Astrocyte (in vitro differentiated cells and primary cell): ENCODE measurements around the gene KRI1. TPM values are rescaled to one million over a fixed set of nuclear protein-coding genes. Genes with fewer than 3 reads are reported as not detected.
A peak's percentile ranks its signal among the peaks of the same experiment; 100 is the strongest.

Experiments used
- DNase-seq: peaks from one replicate; pipeline ENCODE4 v3.0.0-alpha.2; 2010; ENCODE audit warnings: low read depth
- FAIRE-seq: peaks from 2 replicates; lab custom pipeline; 2011; peaks lifted over from hg19 to GRCh38; lab: Jason Lieb, UNC
- H2AFZ ChIP-seq: 2 replicates; pipeline ENCODE4 v1.6.0; 2012; ENCODE audit warnings: low read depth, low read length, inconsistent platforms
- H3K27ac ChIP-seq: 2 replicates; pipeline ENCODE4 v1.5.1; 2011; ENCODE audit warnings: low read depth, low read length, inconsistent platforms
- H3K27me3 ChIP-seq: 2 replicates; pipeline ENCODE4 v1.6.0; 2011; ENCODE audit warnings: low read length, inconsistent platforms; ENCODE audit not compliant: insufficient read depth
- H3K36me3 ChIP-seq: 2 replicates; pipeline ENCODE4 v1.5.1; 2011; ENCODE audit warnings: low read length, inconsistent platforms; ENCODE audit not compliant: insufficient read depth
- H3K4me1 ChIP-seq: 2 replicates; pipeline ENCODE4 v1.5.1; 2011; ENCODE audit warnings: low read length, inconsistent platforms; ENCODE audit not compliant: insufficient read depth
- H3K4me2 ChIP-seq: 2 replicates; pipeline ENCODE4 v1.6.0; 2012; ENCODE audit warnings: low read length, inconsistent platforms
- H3K4me3 ChIP-seq: 2 replicates; pipeline ENCODE4 v1.5.1; 2011; ENCODE audit warnings: low read depth, mild to moderate bottlenecking, low read length, inconsistent platforms; ENCODE audit not compliant: insufficient read depth
- H3K79me2 ChIP-seq: 2 replicates; pipeline ENCODE4 v1.6.0; 2012; ENCODE audit warnings: mild to moderate bottlenecking, low read length, inconsistent platforms; ENCODE audit not compliant: insufficient read depth
- H3K9ac ChIP-seq: 2 replicates; pipeline ENCODE4 v1.6.0; 2012; ENCODE audit warnings: mild to moderate bottlenecking, low read length, inconsistent platforms
- H3K9me3 ChIP-seq: 2 replicates; pipeline ENCODE4 v1.5.1; 2012; ENCODE audit warnings: low read depth, mild to moderate bottlenecking, low read length, inconsistent platforms; ENCODE audit not compliant: insufficient read depth
- H4K20me1 ChIP-seq: 2 replicates; pipeline ENCODE4 v1.6.0; 2012; ENCODE audit warnings: low read length, inconsistent platforms; ENCODE audit not compliant: insufficient read depth
- H3K27ac Mint-ChIP-seq: one replicate; pipeline ENCODE4 v1.8.0; 2021; ENCODE audit warnings: mild to moderate bottlenecking, mixed read lengths; ENCODE audit not compliant: unreplicated experiment
- H3K27me3 Mint-ChIP-seq: one replicate; pipeline ENCODE4 v1.8.0; 2021; ENCODE audit warnings: low read depth, mixed read lengths; ENCODE audit not compliant: unreplicated experiment
- H3K36me3 Mint-ChIP-seq: one replicate; pipeline ENCODE4 v1.8.0; 2021; ENCODE audit warnings: low read depth, mixed read lengths; ENCODE audit not compliant: unreplicated experiment
- H3K4me1 Mint-ChIP-seq: one replicate; pipeline ENCODE4 v1.8.0; 2021; ENCODE audit warnings: low read depth, mixed read lengths; ENCODE audit not compliant: unreplicated experiment
- H3K4me3 Mint-ChIP-seq: one replicate; pipeline ENCODE4 v1.8.0; 2021; ENCODE audit warnings: mild to moderate bottlenecking, moderate library complexity, mixed read lengths; ENCODE audit not compliant: unreplicated experiment
- H3K9me3 Mint-ChIP-seq: one replicate; pipeline ENCODE4 v1.8.0; 2021; ENCODE audit warnings: mild to moderate bottlenecking, mixed read lengths; ENCODE audit not compliant: unreplicated experiment
- EZH2 ChIP-seq: IDR thresholded peaks from 2 replicates; pipeline ENCODE4 v1.6.1; 2012; ENCODE audit warnings: mild to moderate bottlenecking, low read length, inconsistent platforms; ENCODE audit not compliant: insufficient read depth
- total RNA-seq: library from RNA; stranded (reverse); gene quantifications from 2 replicates; pipeline ENCODE4 v1.2.1, GENCODE V29; 2021
- TF ChIP-seq, protein P1 (sequence below): IDR thresholded peaks from 2 replicates; pipeline ENCODE4 v1.5.1; 2011; ENCODE audit warnings: low read depth, mild to moderate bottlenecking, inconsistent platforms, low read length, moderate library complexity; ENCODE audit not compliant: insufficient read depth

KRI1 gene
- total RNA-seq, 1 donor from 2014 or later = 14.1 TPM

DNA sequence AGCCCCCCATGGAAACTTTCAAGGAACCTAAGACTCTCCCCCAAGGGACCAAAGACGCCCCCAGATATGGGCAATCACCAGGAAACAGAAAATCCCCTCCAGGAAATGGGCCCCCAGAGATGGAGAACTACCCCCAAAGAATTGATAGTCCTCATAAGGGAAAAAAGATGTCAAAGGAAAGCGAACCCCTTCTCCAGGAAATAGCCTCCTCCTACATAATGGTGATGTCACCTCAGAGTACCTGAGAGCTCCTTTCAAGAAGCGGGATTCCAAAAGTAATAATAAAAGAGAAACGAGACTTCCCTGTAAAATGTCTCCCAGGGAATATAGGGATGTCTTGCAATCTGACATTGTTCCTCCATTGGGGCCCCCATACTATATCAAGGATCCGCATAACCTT lies 1.8 kb upstream of the KRI1 start:
- Mint-ChIP-seq H3K4me3 (peak overlapping the region; percentile 88), H3K9me3 (no peaks in the 10 kb centered on the region), H3K4me1 (peaks cover 9% of the 10 kb centered on the region), H3K36me3 (no peaks in the 10 kb centered on the region), H3K27ac (peak overlapping the region; percentile 34), H3K27me3 (no peaks in the 10 kb centered on the region)
- peaks cover 24% of the 10 kb centered on the region for H3K79me2 ChIP-seq
- no peaks in the 10 kb centered on the region for H3K9me3 ChIP-seq
- H3K4me2 ChIP-seq = peak overlapping the region; percentile 98
- H2AFZ ChIP-seq = no peak overlapping the region
- peak overlapping the region; percentile 72 for H3K9ac ChIP-seq
- peaks cover 25% of the 10 kb centered on the region for H3K4me1 ChIP-seq
- peaks cover 11% of the 10 kb centered on the region for H4K20me1 ChIP-seq
- no peaks in the 10 kb centered on the region for H3K27me3 ChIP-seq
- no peak overlapping the region for H3K27ac ChIP-seq
- no peaks in the 10 kb centered on the region for H3K36me3 ChIP-seq
- H3K4me3 ChIP-seq = peak overlapping the region; percentile 73
- TF ChIP-seq, protein P1, sequence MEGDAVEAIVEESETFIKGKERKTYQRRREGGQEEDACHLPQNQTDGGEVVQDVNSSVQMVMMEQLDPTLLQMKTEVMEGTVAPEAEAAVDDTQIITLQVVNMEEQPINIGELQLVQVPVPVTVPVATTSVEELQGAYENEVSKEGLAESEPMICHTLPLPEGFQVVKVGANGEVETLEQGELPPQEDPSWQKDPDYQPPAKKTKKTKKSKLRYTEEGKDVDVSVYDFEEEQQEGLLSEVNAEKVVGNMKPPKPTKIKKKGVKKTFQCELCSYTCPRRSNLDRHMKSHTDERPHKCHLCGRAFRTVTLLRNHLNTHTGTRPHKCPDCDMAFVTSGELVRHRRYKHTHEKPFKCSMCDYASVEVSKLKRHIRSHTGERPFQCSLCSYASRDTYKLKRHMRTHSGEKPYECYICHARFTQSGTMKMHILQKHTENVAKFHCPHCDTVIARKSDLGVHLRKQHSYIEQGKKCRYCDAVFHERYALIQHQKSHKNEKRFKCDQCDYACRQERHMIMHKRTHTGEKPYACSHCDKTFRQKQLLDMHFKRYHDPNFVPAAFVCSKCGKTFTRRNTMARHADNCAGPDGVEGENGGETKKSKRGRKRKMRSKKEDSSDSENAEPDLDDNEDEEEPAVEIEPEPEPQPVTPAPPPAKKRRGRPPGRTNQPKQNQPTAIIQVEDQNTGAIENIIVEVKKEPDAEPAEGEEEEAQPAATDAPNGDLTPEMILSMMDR = no peak
- no peak for TF ChIP-seq EZH2
- FAIRE-seq = no peak
- DNase-seq = no peak

DNA sequence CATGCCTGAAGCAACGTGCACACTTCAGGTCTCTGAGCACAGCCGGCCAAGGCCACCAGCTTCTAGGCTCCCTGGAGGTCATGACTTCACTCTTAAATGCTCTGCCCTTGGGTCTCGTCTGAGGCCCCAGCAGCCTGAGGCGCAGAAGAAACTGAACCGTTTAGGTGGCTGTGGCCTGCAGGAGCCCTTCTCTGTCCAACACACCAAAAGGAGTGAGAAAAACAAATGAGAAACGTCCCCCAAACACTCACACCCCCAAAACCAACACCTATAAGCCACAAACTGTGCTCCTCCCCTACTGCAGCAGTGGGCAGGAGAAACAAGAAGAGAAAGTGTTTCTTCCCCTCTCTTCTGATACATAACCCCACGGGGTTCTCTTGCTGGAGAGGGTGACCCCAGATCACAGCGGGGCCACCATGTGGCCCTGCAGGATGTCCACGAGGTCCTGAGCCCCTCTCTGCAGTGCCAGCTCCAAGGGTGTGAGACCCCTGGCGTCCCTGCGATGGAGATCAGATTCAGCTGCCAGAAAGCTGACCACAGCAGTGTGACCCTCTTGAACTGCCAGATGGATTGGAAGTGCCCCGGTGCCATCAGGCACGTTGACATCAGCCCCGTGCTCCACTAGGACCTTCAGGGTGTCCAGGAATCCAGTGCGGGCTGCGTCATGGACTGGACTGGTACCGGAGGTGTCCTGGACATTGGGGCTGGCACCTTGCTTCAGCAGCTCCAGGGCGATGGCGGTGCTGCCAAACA lies 1.0 kb upstream of the KRI1 start:
- H3K4me2 ChIP-seq = peak overlapping the region; percentile 98
- FAIRE-seq (no peak), DNase-seq (no peak)
- H3K4me3 ChIP-seq = peak overlapping the region; percentile 60
- H3K27ac Mint-ChIP-seq = peak overlapping the region; percentile 67
- H2AFZ ChIP-seq = no peak overlapping the region
- peak overlapping the region; percentile 88 for H3K4me3 Mint-ChIP-seq
- H3K9me3 ChIP-seq = no peaks in the 10 kb centered on the region
- peaks cover 9% of the 10 kb centered on the region for H3K4me1 Mint-ChIP-seq
- peaks cover 14% of the 10 kb centered on the region for H4K20me1 ChIP-seq
- peak overlapping the region; percentile 68 for H3K9ac ChIP-seq
- H3K27me3 Mint-ChIP-seq = no peaks in the 10 kb centered on the region
- peaks cover 25% of the 10 kb centered on the region for H3K4me1 ChIP-seq
- peak overlapping the region; percentile 15 for H3K27ac ChIP-seq
- H3K79me2 ChIP-seq = peaks cover 27% of the 10 kb centered on the region
- H3K27me3 ChIP-seq = no peaks in the 10 kb centered on the region
- no peaks in the 10 kb centered on the region for H3K9me3 Mint-ChIP-seq
- no peak for TF ChIP-seq EZH2
- no peaks in the 10 kb centered on the region for H3K36me3 Mint-ChIP-seq
- H3K36me3 ChIP-seq = no peaks in the 10 kb centered on the region

DNA sequence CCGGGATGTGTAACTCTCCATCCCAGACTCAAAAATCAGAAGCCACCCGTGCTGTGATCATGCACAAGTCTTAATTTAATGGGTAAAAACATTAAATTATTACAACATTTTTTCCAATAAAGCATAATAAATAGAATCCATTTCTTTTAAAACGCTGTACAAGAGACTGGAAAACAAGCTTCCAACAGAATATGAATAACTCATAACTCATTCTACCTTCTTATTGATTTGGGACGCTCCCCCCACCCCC lies 523 bp upstream of the KRI1 start:
- no peaks in the 10 kb centered on the region for H3K9me3 Mint-ChIP-seq
- FAIRE-seq = no peak
- DNase-seq = no peak
- H3K27me3 Mint-ChIP-seq = no peaks in the 10 kb centered on the region
- peaks cover 9% of the 10 kb centered on the region for H3K4me1 Mint-ChIP-seq
- H2AFZ ChIP-seq = peak overlapping the region; percentile 72
- peak overlapping the region; percentile 98 for H3K4me2 ChIP-seq
- peaks cover 27% of the 10 kb centered on the region for H3K79me2 ChIP-seq
- H3K9ac ChIP-seq = peak overlapping the region; percentile 68
- peak overlapping the region; percentile 88 for H3K4me3 Mint-ChIP-seq
- H3K27me3 ChIP-seq = no peaks in the 10 kb centered on the region
- H3K27ac Mint-ChIP-seq = peak overlapping the region; percentile 67
- peaks cover 14% of the 10 kb centered on the region for H4K20me1 ChIP-seq
- no peak for TF ChIP-seq EZH2
- TF ChIP-seq, protein P1 = no peak
- H3K9me3 ChIP-seq = no peaks in the 10 kb centered on the region
- H3K4me1 ChIP-seq = peaks cover 25% of the 10 kb centered on the region
- H3K36me3 ChIP-seq = no peaks in the 10 kb centered on the region
- peak overlapping the region; percentile 60 for H3K4me3 ChIP-seq
- peaks cover 2% of the 10 kb centered on the region for H3K36me3 Mint-ChIP-seq
- H3K27ac ChIP-seq = peak overlapping the region; percentile 15
